Stimulated activated CD8-positive, alpha-beta memory T cell treated with anti-CD3 and anti-CD28 coated beads, Interleukin-15, amount 100 ng/mL, for 24 hours (primary cell): ENCODE data around the gene CCDC50.

Experiments
- DNase-seq: peaks from one replicate; pipeline ENCODE4 v3.0.0-alpha.2; 2020; ENCODE audit warnings: low read depth

Gene CCDC50

DNA sequence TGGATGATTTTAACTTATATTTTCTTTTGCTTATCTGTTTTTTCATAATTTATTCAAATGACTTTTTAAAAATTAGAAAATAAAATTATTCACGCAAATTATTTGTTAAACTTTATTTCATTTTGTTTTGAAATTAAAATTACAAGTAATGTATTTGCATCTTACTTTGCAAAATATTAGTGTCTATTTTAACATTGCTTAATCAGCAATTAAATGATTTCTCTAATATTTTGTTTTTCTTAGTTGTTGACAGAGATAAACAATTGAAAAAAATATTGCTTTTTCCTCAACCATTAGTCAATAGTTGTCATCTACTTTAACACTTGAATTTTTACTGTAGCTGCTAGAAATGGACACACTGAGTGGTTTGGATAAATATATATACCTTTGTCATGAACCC lies 99.0 kb downstream of the CCDC50 start:
- DNase-seq: no peak

DNA sequence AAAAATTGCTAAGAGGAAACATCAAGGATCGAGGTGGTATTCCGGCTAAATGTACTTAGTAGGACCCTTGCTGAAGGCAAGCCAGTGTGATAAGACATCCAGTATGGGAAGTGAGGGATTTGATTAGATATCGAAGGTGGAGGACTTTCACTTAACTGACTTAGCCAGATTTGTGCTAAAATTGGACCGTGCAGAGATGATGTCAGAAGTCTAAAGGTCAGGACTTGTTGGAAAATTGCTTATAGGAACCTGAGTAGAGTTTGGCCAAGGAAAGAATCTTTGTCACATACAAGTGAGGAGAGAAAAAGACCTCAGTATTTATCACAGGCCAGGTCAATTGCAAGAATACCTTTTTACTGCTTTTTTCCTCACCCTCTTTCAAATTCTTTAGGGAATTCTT lies 100.9 kb downstream of the CCDC50 start:
- no peak for DNase-seq

DNA sequence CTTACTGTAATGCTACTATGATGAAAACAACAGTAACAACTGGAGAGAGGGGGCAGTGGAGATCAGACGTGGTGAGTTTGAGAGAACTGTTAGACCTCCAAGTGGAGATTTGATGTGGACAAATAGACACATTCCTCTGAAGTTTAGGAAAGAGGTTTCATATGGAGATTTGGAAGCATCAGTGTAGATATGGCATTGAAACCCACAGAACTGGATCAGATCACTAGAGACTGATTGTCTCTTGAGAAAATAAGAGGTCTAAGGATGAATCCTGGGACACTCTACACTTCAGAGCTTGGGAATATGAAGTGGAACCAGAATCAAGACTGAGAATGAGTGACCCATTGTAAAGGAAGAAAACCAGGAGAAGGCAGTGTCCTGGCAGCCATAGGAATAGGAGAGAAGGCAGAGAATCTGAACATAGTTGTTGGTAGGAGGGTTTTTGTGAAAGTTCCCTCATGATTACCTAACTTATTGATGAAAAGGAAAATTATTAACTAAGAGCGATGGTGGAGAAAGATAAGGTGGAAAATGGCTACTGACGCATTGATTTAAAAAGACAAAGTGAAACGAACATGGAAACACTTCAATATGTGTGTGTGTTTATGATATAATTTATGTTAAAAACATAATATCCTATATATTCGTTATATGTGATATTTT lies 102.1 kb downstream of the CCDC50 start:
- no peak for DNase-seq

DNA sequence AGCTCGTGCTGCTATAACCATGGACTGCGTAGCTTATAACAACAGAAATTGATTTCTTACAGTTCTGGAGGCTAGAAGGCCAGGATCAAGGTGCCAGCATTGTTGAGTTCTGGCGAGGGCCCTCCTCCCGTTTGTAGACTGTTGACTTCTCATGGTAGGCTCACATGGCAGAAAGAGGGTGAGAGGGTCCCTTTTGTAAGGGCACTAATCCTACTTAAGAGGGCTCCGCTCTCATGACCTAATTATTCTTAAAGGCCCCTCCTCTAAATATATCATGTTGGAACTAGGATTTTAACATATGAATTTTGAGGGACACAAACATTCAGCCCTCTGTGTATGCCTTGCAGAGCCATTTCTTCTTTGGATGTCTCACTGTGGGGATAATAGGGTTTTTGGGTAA lies 103.0 kb downstream of the CCDC50 start:
- DNase-seq: no peak

DNA sequence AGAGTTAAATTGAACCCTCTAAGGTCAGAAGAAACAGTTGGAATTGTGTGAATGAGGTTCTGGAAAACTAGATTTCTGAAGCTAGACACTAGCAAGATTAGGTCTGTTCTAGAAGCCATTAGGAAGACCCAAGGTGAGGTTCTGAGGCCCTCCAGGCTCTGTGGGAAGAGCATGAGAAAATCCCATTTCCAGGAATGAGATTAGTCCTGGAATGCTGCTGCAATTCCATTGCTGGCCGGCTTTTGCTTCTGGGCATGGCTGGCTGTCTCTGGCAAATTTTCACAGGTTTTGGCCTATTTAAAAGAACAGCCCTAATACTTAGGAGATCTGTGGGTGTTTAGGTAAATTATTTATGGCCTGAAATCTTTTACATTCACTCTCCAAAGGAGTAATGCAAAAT lies 104.8 kb downstream of the CCDC50 start:
- DNase-seq: no peak

DNA sequence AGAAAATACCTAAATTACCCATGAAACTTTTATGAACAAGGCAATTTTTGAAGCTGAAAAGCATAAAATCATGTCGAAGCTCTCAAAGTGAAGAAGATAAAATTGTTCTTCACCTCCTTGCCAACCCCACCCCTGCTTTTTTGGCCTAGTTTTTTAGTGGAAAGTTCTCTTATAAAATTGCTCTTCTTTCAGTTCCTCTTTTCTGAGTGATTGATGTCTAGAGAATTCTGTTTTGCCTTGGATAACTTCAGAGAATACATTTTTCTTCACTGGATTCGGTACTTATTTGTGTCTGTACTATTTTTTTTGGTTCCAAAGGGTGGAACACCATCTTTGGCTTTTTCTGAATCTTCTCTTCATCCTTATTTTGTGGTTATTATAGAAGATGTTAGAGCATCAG lies 106.8 kb downstream of the CCDC50 start:
- no peak for DNase-seq

DNA sequence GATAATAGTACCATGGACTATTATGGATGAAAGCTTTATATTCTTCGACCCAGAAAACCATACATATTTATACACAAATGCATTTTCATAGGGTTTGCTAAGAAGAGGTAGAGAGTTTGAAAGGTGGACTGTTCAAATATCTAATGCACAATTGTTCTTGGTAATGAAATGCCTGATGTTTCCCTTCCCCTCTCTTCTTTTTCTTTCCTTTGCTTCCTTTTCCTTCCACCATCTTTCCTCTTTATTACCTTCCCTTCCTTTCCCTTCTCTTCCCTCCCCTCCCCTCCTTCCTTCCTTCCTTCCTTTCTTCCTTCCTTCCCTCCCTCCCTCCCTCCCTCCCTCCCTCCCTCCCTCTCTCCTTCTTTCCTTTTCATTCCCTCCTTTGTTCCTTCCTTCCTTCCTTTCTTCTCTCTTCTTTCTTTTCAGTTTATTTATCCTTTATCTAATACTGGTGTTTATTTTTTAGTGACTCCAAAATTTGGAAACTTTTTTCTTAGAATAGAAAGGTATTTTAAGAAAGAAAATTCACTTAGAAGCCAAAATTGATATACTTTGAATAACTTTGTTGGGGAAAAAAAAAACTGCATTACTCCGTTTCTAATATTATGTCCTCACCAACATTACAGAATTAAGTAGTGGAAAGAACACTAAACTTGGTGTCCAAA lies 109.1 kb downstream of the CCDC50 start:
- DNase-seq: no peak

DNA sequence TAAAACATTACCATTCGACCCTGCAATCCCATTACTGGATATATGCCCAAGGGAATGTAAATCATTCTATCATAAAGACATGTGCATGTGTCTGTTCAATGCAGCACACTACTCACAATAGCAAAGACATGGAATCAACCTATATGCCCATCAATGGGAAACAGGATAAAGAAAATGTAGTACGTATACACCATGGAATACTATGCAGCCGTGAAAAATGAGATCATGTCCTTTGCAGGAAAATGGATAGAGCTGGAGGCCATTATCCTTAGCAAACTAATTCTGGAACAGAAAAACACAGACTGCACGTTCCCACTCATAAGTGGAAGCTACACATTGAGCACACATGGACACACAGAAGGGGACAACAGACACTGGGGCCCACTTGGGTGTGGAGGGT lies 111.3 kb downstream of the CCDC50 start:
- DNase-seq: no peak

DNA sequence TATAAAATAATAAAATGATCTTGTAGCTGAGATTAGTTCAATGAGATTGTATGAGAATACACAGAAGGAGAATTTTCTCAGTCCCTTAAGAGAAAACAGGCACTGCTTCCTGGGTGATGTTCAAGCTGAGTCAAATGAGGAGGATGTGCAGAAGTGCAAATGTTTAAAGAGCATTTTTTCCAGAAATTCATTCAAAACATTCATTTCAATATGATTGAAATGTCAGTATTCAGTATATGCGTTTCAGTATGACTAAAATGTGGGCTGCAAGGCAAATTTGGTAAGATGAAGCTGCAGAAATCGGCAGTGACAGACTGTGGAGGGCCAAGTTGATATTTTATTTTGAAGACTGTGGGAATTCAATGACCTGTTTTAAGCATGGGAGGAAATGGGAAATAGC lies 112.5 kb downstream of the CCDC50 start:
- DNase-seq: no peak

DNA sequence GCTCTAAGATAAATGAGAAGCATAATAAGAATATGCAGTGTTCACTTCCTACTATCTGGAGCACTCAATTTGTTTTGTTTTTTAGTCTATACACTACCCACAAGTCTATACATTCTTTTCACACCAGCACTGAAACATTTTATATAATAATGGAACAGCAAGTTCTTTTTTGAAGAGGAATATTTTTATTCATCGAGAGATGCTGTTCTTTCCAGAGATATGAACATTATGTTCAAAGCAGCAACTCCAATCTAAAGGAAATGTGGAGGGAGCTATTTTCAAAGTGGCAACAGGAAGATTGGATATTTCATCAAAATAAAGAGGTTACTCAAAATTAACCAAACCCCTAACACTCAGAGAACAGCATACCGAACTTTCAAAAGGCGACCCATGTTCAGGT lies 115.4 kb downstream of the CCDC50 start:
- no peak for DNase-seq
